Eye (tissue), 1 donor: ENCODE results near the gene SNRK.

Experiments
- DNase-seq: peaks from one replicate; pipeline ENCODE4 v3.0.0-alpha.2; 2015

The SNRK gene

GRCh38 chr3:43286115-43286840, at the start of gene SNRK:
SNRK (plus strand) TSS chr3:43286540; CDS start chr3:43303204, 16,664 bp downstream.
- peak; percentile 96 for DNase-seq

GRCh38 chr3:43238801-43239200, 47.5 kb upstream of the SNRK start:
- no peak for DNase-seq

- no peak for DNase-seq
Observed at GRCh38 chr3:43239755-43240154, 46.6 kb upstream of the SNRK start.

GRCh38 chr3:43243590-43244587, 42.5 kb upstream of the SNRK start:
- no peak for DNase-seq

GRCh38 chr3:43244694-43245093, 41.6 kb upstream of the SNRK start:
- DNase-seq = no peak

- peak; percentile 22 for DNase-seq
Observed at GRCh38 chr3:43246976-43247375, 39.4 kb upstream of the SNRK start.

GRCh38 chr3:43247561-43248184, 38.7 kb upstream of the SNRK start:
- peak; percentile 4 for DNase-seq

- no peak for DNase-seq
Observed at GRCh38 chr3:43248185-43248583, 38.2 kb upstream of the SNRK start.

- no peak for DNase-seq
Observed at GRCh38 chr3:43248973-43249372, 37.4 kb upstream of the SNRK start.

GRCh38 chr3:43249405-43249804, 36.9 kb upstream of the SNRK start:
- no peak for DNase-seq

- no peak for DNase-seq
Observed at GRCh38 chr3:43253294-43253693, 33.0 kb upstream of the SNRK start.

GRCh38 chr3:43254125-43254524, 32.2 kb upstream of the SNRK start:
- no peak for DNase-seq

- DNase-seq = no peak
Observed at GRCh38 chr3:43255662-43256061, 30.7 kb upstream of the SNRK start.

- DNase-seq = no peak
Observed at GRCh38 chr3:43256714-43257461, 29.5 kb upstream of the SNRK start.

GRCh38 chr3:43257850-43258249, 28.5 kb upstream of the SNRK start:
- no peak for DNase-seq

- DNase-seq = no peak
Observed at GRCh38 chr3:43259626-43260025, 26.7 kb upstream of the SNRK start.

- no peak for DNase-seq
Observed at GRCh38 chr3:43260412-43260811, 25.9 kb upstream of the SNRK start.

- no peak for DNase-seq
Observed at GRCh38 chr3:43262194-43262593, 24.1 kb upstream of the SNRK start.

- DNase-seq = no peak
Observed at GRCh38 chr3:43266451-43266850, 19.9 kb upstream of the SNRK start.

- no peak for DNase-seq
Observed at GRCh38 chr3:43266995-43267394, 19.3 kb upstream of the SNRK start.

GRCh38 chr3:43268636-43269035, 17.7 kb upstream of the SNRK start:
- no peak for DNase-seq

GRCh38 chr3:43270078-43270477, 16.3 kb upstream of the SNRK start:
- no peak for DNase-seq

- DNase-seq = no peak
Observed at GRCh38 chr3:43273416-43273815, 12.9 kb upstream of the SNRK start.
